CD4-positive, alpha-beta T cell treated with Interleukin-6 for 4 hours (primary cell): ENCODE data around the gene NEUROD4.
"Not testable (repeated sequence)": the region's sequence is repeated elsewhere in the genome, so short reads cannot be mapped to it uniquely, and the experiment has no call there.

Experiments used
- DNase-seq: peaks from one replicate; pipeline ENCODE4 v3.0.0-alpha.2; 2020; ENCODE audit warnings: mixed read lengths

Gene NEUROD4, protein sequence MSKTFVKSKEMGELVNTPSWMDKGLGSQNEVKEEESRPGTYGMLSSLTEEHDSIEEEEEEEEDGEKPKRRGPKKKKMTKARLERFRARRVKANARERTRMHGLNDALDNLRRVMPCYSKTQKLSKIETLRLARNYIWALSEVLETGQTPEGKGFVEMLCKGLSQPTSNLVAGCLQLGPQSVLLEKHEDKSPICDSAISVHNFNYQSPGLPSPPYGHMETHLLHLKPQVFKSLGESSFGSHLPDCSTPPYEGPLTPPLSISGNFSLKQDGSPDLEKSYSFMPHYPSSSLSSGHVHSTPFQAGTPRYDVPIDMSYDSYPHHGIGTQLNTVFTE

GRCh38 chr12:55019784-55020183 lies at the start of gene NEUROD4:
Gene NEUROD4 (plus strand): TSS chr12:55019974. CDS start chr12:55026440, 6,466 bp downstream.
- peak; percentile 8 for DNase-seq

- no peak for DNase-seq
Measured at GRCh38 chr12:54970741-54971140, 49.0 kb upstream of the NEUROD4 start.

GRCh38 chr12:54973556-54973955 lies 46.2 kb upstream of the NEUROD4 start:
- no peak for DNase-seq

GRCh38 chr12:54974279-54974678 lies 45.5 kb upstream of the NEUROD4 start:
- DNase-seq: no peak

DNA sequence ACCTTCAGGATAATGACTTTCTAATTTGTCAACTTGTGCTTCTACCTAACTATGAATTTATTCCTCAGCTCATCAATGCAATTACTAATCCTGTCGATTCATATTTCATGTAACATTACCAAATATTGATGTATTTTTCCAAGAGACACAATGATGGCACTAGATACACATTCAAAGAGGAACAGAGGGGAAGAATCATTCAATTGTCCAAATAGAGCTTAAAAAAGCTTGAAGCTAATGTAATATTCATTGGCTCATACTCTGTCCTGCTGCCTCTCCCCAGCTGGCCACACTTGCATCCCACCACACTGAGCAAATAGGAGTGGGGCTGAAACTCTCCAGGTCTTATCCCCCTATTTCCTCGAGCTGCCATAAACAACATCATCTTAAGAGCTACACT lies 44.5 kb upstream of the NEUROD4 start:
- no peak for DNase-seq

DNA sequence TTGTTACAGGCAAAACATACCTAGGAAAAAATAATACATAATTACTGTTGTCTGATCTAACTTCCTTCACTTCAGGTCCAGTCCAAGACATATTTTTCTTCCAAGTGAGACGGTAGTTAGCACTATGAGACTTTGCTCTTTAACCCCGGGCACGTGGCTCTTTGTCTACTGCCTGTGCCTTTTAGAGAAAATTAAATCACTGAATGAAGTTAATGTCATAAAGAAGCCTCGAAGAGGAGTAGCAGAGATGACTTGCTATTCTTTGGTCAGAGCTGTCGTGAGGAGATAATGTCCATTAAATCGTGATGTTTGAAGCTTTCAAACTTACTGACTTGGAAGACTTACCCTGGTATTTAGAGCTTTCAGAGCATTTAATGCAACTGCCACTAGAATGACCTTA lies 43.9 kb upstream of the NEUROD4 start:
- no peak for DNase-seq

GRCh38 chr12:54977155-54977554 lies 42.6 kb upstream of the NEUROD4 start:
- no peak for DNase-seq

GRCh38 chr12:54977857-54978256 lies 41.9 kb upstream of the NEUROD4 start:
- DNase-seq: peak; percentile 27

DNA sequence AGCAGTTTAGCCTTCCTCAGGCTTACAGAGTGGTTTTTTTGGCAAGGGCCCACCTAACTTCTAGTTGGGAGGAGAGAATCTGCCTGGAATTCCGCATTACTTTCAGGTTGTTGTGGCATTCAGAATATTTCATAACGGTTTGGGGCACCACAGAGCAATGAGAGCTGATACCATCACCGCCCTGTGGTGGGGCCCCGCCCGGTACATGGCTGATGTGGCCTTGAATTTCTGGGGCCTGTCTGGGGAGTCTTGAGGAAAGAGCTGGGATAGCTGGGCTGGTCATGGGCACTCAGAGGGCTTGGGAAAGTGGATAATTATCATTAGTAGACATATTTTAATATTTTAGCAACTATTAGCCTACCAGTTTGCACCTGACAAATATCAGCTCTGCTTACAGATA lies 39.4 kb upstream of the NEUROD4 start:
- DNase-seq: peak; percentile 68

- peak; percentile 15 for DNase-seq
Measured at GRCh38 chr12:54981796-54982195, 38.0 kb upstream of the NEUROD4 start.

GRCh38 chr12:54983536-54984101 lies 36.2 kb upstream of the NEUROD4 start:
- no peak for DNase-seq

DNA sequence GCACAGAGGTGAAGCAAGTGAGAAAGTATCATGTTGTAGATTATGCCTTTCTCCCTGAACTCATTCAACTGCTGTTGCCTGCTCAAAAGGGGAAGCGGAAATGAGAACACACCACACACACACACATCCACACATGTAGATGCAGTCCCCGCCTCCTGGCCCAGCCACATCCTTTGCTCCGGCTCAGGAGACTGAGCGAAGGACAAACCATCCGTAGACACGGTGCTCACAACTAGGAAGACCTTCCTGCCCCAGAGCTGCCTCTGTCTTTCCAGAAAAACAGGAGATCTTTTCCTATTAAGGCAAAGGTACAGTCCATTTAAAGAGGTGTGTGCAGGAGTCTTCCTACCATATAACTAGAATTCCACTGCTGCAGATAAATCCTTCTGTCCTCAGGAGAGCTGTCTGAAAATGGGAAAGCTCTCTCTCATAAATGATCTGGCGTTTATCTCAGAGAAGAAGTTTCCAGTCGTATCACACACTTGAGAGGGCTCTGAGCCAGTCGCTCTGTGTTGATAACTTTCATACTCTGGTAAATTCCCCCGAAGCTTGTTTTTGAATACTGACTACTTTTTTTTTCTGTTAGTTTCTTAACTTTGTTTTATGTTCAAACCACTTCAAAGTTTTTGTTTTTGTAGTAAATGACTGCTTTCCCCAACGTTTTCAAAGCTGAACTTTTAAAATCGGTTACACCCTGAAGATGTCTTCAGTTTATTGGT lies 35.0 kb upstream of the NEUROD4 start, which contains the start of gene TESPA1:
TESPA1 (minus strand) TSS at position 105 of the 719 bp plus-strand sequence. CDS start 10,200 bp downstream, outside the sequence.
- DNase-seq: peak; percentile 91

GRCh38 chr12:54986773-54987172 lies 33.0 kb upstream of the NEUROD4 start:
- not testable (repeated sequence) for DNase-seq

DNA sequence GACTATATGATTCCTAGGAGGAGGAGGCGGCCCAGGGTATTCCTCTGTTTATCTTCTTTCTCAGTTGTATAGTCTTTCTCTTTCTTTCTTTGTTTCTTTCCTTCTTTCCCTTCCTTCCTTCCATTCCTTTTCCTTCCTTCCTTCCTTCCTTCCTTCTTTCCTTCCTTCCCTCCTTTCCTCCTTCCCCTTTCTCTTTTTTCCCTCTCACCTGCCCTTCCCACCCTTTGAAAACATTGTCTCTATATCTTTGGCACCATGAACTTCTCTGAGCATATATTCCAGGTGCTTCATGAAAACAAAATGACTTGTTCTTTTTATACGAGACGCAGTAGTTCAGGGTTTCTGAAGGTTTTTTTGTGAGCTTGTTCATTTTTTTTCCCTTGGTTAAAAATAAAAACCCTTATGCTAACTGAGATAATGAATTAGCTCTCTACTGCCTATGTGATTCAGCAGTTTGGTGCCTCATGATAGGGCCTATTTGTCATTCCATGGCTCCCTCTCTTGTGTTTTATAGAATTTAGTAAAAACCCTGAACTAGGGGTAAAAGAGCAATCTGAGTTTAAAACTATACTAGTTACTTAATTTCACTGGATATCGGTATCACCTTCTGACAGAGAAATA lies 32.1 kb upstream of the NEUROD4 start:
- no peak for DNase-seq

GRCh38 chr12:54988402-54989054 lies 31.2 kb upstream of the NEUROD4 start:
- DNase-seq: peak; percentile 17

DNA sequence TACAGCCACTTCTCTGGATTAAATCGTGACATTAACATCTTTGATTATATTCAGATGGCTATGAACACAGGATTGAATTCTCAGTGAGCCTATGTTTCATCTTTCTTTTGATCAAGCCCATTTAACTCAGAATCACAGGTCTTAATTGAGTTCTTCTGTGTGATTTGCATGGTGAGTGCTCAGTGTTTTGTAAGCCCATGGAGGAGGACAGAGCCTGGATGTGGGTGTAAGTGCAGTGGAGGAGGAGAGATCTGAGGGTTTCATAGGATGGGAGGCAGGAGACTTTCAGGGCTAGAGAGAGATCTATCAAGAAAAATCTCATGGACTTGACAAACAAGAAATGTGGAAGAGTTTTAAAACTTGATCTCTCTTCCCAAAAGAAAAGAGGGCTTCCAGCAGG lies 29.9 kb upstream of the NEUROD4 start:
- no peak for DNase-seq

DNA sequence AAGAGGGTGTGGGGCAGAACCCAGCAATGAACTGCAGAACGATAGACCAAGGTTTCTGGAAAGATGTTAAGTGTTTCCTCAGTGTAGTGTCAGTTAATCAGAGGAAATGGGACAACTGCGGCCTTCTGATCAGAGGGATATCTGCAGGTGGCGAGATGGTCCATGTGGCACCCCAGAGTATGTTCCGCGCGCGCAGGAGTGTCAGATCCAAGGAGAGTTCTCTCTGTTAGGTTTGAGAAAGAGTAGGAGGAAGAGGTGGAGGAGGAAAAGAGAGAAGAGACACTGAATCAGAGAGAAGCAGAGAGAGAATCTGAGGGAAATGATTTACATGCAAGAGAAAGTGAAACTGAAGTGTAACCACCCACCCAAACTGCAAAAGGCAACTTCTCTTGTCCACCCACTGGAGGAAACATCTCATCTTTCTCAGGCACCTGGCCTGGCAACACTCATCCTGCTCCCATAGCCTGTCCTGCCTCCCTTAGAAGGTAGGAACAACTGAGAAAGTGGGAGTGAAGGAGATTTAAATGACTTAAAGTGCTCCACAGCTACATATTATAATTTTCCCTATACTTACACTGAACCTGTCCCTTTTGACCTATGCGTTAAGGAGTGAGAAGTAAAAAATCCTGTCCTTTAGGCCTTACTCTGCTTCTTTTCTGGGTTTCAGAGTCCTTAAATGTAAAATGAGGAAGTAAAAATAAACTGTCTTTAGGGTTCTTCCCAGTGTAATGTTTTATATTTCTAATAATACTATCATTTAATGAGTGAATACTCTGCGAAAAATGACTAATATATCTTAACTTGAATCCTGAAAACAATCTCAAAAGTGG lies 28.4 kb upstream of the NEUROD4 start:
- DNase-seq: peak; percentile 51

GRCh38 chr12:54991991-54992375 lies 27.8 kb upstream of the NEUROD4 start:
- DNase-seq: peak; percentile 5

- DNase-seq: peak; percentile 72
Measured at GRCh38 chr12:54993181-54993835, 26.5 kb upstream of the NEUROD4 start.

GRCh38 chr12:54996205-54996604 lies 23.6 kb upstream of the NEUROD4 start:
- DNase-seq: no peak

GRCh38 chr12:54997929-54998522 lies 21.7 kb upstream of the NEUROD4 start:
- no peak for DNase-seq
